HUES6 (cell line): Measurements from ENCODE around the gene LRBA.

Experiments
- H3K27ac ChIP-seq: 2 replicates; pipeline ENCODE4 v1.7.0; 2013; ENCODE audit warnings: low read depth, mild to moderate bottlenecking, low read length, inconsistent platforms
- H3K27me3 ChIP-seq: 2 replicates; pipeline ENCODE4 v1.6.1; 2013; ENCODE audit warnings: low read length; ENCODE audit not compliant: control insufficient read depth, insufficient read depth
- H3K36me3 ChIP-seq: 2 replicates; pipeline ENCODE4 v1.6.1; 2013; ENCODE audit warnings: low read length; ENCODE audit not compliant: control insufficient read depth, insufficient read depth
- H3K4me1 ChIP-seq: 2 replicates; pipeline ENCODE4 v1.6.1; 2013; ENCODE audit warnings: low read length; ENCODE audit not compliant: control insufficient read depth, insufficient read depth
- H3K4me3 ChIP-seq: 2 replicates; pipeline ENCODE4 v1.5.1; 2013; ENCODE audit warnings: low read depth, low read length
- H3K9ac ChIP-seq: one replicate; pipeline ENCODE4 v1.6.1; 2013; ENCODE audit warnings: mild to moderate bottlenecking, low read length
- H3K9me3 ChIP-seq: 2 replicates; pipeline ENCODE4 v1.6.1; 2013; ENCODE audit warnings: low read depth, low read length; ENCODE audit not compliant: control insufficient read depth, insufficient read depth

Gene LRBA

DNA sequence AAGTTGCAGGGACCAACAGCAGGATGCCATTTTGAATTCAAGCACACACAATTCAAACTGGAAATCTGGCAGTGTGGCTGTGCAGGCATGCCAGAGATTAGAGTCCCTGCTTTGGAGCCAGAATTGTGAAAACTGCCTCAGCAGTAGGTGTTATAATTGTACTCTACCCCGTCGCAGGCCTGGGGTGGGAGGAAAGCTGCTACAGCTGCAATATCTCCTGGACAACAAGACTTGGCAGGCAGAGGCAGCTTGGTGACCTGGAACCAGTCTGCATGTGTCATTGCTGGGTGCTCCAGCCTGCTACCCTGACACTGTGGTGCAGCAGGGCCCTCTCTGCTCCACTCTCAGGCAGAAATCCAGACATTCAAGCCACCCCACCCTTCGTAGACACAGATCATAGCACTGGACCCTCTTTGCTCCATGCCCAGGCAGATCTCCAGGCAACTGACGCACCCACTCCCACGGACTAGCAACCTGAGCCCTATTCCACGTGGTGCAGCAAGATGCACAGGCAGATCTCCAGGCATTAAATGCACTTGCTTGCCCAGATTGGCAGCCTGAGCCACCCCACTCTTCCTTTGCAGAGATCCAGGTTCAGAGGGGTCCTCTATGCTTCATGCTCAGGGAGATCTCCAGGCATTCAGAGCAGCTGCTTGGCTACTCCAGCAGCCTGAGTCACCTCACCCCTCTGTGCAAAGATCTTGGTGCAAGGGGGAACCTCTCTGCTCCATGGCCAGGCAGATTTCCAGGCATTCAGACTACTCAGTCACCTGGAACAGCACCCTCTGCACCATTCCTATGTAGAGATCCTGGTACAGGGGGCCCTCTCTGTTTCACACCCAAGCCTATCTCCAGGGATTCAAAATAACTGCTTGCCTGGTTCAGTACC lies 140.5 kb downstream of the LRBA start:
- Histone ChIP-seq H3K9ac (no peak overlapping the region), H3K4me3 (no peak overlapping the region), H3K36me3 (peaks cover 2% of the 10 kb centered on the region; the same call in 1 of the 2 replicates), H3K27ac (no peak overlapping the region), H3K4me1 (no peaks in the 10 kb centered on the region), H3K27me3 (no peaks in the 10 kb centered on the region), H3K9me3 (no peaks in the 10 kb centered on the region)

GRCh38 chr4:150867148-150867547 lies 147.9 kb downstream of the LRBA start:
- Histone ChIP-seq H3K9ac (no peak overlapping the region), H3K9me3 (no peaks in the 10 kb centered on the region), H3K4me3 (no peak overlapping the region), H3K4me1 (no peaks in the 10 kb centered on the region), H3K27ac (no peak overlapping the region), H3K27me3 (no peaks in the 10 kb centered on the region), H3K36me3 (peaks cover 2% of the 10 kb centered on the region; the same call in 1 of the 2 replicates)

DNA sequence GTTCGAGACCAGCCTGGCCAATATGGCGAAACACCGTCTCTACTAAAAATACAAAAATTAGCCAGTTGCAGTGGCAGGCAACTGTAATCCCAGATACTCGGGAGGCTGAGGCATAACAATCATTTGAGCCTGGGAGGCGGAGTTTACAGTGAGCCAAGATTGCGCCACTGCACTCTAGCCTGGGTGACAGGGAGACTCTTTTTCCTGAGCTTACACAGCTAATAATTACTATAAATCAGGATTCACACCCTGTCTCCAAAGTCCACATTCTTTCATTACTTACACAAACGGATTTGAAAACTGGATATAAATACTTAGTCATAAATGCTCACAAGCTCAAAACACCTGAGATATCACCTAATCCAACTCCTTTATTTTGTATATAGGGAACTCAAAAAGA lies 151.6 kb downstream of the LRBA start:
- H3K9me3 ChIP-seq, result no peaks in the 10 kb centered on the region
- no peaks in the 10 kb centered on the region for H3K36me3 ChIP-seq
- no peaks in the 10 kb centered on the region for H3K4me1 ChIP-seq
- H3K9ac ChIP-seq, result no peak overlapping the region
- H3K27ac ChIP-seq, result no peak overlapping the region
- H3K4me3 ChIP-seq, result no peak overlapping the region
- no peaks in the 10 kb centered on the region for H3K27me3 ChIP-seq

DNA sequence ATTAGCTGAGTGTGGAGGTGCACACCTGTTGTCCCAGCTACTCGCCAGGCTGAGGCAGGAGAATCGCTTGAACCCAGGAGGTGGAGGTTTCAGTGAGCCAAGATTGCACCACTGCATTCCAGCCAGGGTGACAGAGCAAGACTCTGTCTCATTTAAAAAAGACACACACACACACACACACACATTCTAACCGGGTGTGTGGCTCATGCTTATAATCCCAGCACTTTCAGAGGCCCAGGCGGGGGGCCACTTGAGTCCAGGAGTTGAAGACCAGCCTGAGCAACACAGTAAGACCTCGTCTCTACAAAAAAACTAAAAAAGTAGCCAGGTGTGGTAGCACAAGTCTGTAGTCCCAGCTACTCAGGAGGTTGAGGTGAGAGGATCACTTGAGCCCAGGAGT lies 152.3 kb downstream of the LRBA start:
- Histone ChIP-seq H3K4me1 (no peaks in the 10 kb centered on the region), H3K27ac (no peak overlapping the region), H3K9me3 (no peaks in the 10 kb centered on the region)

GRCh38 chr4:150859453-150859852 lies 155.6 kb downstream of the LRBA start:
- H3K36me3 ChIP-seq, result no peaks in the 10 kb centered on the region

More for the DNA sequence above, 152.3 kb downstream of the LRBA start:
- Histone ChIP-seq H3K36me3 (no peaks in the 10 kb centered on the region), H3K27me3 (no peaks in the 10 kb centered on the region), H3K9ac (no peak overlapping the region), H3K4me3 (no peak overlapping the region)

GRCh38 chr4:150855981-150856510 lies 159.0 kb downstream of the LRBA start:
- H3K4me3 ChIP-seq, result no peak overlapping the region
- H3K27ac ChIP-seq, result no peak overlapping the region
- H3K27me3 ChIP-seq, result no peaks in the 10 kb centered on the region
- peaks cover 14% of the 10 kb centered on the region for H3K36me3 ChIP-seq
- no peaks in the 10 kb centered on the region for H3K4me1 ChIP-seq
- H3K9me3 ChIP-seq, result no peaks in the 10 kb centered on the region
- no peak overlapping the region for H3K9ac ChIP-seq

More at GRCh38 chr4:150859453-150859852, 155.6 kb downstream of the LRBA start:
- no peak overlapping the region for H3K9ac ChIP-seq
- no peak overlapping the region for H3K4me3 ChIP-seq
- no peaks in the 10 kb centered on the region for H3K4me1 ChIP-seq
- H3K9me3 ChIP-seq, result no peaks in the 10 kb centered on the region
- H3K27ac ChIP-seq, result no peak overlapping the region
- H3K27me3 ChIP-seq, result no peaks in the 10 kb centered on the region

GRCh38 chr4:150854600-150854999 lies 160.5 kb downstream of the LRBA start:
- H3K4me3 ChIP-seq, result no peak overlapping the region
- H3K36me3 ChIP-seq, result peaks cover 16% of the 10 kb centered on the region
- H3K9me3 ChIP-seq, result no peaks in the 10 kb centered on the region
- H3K9ac ChIP-seq, result no peak overlapping the region
- peaks cover 1% of the 10 kb centered on the region; the same call in 1 of the 2 replicates for H3K4me1 ChIP-seq
- H3K27ac ChIP-seq, result no peak overlapping the region
- H3K27me3 ChIP-seq, result no peaks in the 10 kb centered on the region

DNA sequence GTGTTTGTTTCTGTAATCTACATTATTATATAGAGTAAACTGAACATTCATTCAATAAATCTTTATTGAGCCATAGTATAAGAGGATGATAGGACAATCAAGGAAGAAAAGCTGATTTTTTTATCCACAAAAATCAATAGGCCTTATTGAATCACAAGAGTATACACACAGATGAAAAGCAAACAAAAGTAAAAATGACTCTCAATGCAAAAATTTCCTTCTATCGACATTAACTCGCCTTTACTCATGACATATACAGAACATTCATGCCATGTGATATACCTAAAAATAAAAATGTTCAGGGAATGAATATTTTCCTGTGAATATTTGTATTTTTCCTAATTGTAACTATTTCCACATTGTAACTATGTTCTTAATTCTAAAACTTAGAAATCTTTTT lies 161.2 kb downstream of the LRBA start:
- Histone ChIP-seq H3K4me3 (no peak overlapping the region), H3K27ac (no peak overlapping the region), H3K9me3 (no peaks in the 10 kb centered on the region), H3K27me3 (no peaks in the 10 kb centered on the region), H3K36me3 (peaks cover 21% of the 10 kb centered on the region), H3K9ac (no peak overlapping the region), H3K4me1 (peaks cover 7% of the 10 kb centered on the region)

- Histone ChIP-seq H3K4me1 (peaks cover 7% of the 10 kb centered on the region), H3K27ac (no peak overlapping the region), H3K9me3 (no peaks in the 10 kb centered on the region), H3K9ac (no peak overlapping the region), H3K36me3 (peaks cover 30% of the 10 kb centered on the region), H3K4me3 (no peak overlapping the region), H3K27me3 (no peaks in the 10 kb centered on the region)
Observed at GRCh38 chr4:150852216-150852615, 162.9 kb downstream of the LRBA start.

GRCh38 chr4:150849016-150849415 lies 166.1 kb downstream of the LRBA start:
- Histone ChIP-seq H3K4me1 (peaks cover 7% of the 10 kb centered on the region), H3K9ac (no peak overlapping the region), H3K36me3 (peaks cover 37% of the 10 kb centered on the region), H3K4me3 (no peak overlapping the region), H3K27me3 (no peaks in the 10 kb centered on the region), H3K27ac (no peak overlapping the region), H3K9me3 (no peaks in the 10 kb centered on the region)

GRCh38 chr4:150828159-150828558 lies 186.9 kb downstream of the LRBA start:
- no peak overlapping the region for H3K27ac ChIP-seq
- H3K27me3 ChIP-seq, result no peaks in the 10 kb centered on the region
- no peaks in the 10 kb centered on the region for H3K9me3 ChIP-seq
- no peak overlapping the region for H3K9ac ChIP-seq
- H3K4me3 ChIP-seq, result no peak overlapping the region
- peaks cover 26% of the 10 kb centered on the region for H3K36me3 ChIP-seq
- H3K4me1 ChIP-seq, result no peaks in the 10 kb centered on the region
